Fibroblast of villous mesenchyme (primary cell): Measurements from ENCODE around the gene USP12. TPM values are rescaled to one million over a fixed set of nuclear protein-coding genes. Genes with fewer than 3 reads are reported as not detected.
"Not testable (repeated sequence)": the region's sequence is repeated elsewhere in the genome, so short reads cannot be mapped to it uniquely, and the experiment has no call there.

Source experiments
- DNase-seq: peaks from one replicate; pipeline ENCODE4 v3.0.0-alpha.2; 2010; ENCODE audit warnings: low read depth
- H3K4me3 ChIP-seq: 2 replicates; pipeline ENCODE4 v1.5.1; 2011; ENCODE audit warnings: low read depth, mild to moderate bottlenecking, low read length
- total RNA-seq: library from RNA; depleted of rRNA; stranded (reverse); fragments of >200 nt; gene quantifications from 2 replicates; pipeline ENCODE4 v1.2.3, GENCODE V29; 2012
- TF ChIP-seq, protein P1 (sequence below): IDR thresholded peaks from 2 replicates; pipeline ENCODE4 v1.5.1; 2012; ENCODE audit warnings: low read depth, mild to moderate bottlenecking, low read length; ENCODE audit not compliant: insufficient read depth

The USP12 gene
- total RNA-seq, 1 donor = 19.0 TPM

- H3K4me3 ChIP-seq = no peak overlapping the region
- TF ChIP-seq, protein P1, sequence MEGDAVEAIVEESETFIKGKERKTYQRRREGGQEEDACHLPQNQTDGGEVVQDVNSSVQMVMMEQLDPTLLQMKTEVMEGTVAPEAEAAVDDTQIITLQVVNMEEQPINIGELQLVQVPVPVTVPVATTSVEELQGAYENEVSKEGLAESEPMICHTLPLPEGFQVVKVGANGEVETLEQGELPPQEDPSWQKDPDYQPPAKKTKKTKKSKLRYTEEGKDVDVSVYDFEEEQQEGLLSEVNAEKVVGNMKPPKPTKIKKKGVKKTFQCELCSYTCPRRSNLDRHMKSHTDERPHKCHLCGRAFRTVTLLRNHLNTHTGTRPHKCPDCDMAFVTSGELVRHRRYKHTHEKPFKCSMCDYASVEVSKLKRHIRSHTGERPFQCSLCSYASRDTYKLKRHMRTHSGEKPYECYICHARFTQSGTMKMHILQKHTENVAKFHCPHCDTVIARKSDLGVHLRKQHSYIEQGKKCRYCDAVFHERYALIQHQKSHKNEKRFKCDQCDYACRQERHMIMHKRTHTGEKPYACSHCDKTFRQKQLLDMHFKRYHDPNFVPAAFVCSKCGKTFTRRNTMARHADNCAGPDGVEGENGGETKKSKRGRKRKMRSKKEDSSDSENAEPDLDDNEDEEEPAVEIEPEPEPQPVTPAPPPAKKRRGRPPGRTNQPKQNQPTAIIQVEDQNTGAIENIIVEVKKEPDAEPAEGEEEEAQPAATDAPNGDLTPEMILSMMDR = no peak
- no peak for DNase-seq
Observed at GRCh38 chr13:27158335-27158734, 13.3 kb downstream of the USP12 start.

- DNase-seq = no peak
- H3K4me3 ChIP-seq = no peak overlapping the region
- TF ChIP-seq, protein P1 = no peak
Observed at GRCh38 chr13:27151798-27152599, 19.6 kb downstream of the USP12 start.

DNA sequence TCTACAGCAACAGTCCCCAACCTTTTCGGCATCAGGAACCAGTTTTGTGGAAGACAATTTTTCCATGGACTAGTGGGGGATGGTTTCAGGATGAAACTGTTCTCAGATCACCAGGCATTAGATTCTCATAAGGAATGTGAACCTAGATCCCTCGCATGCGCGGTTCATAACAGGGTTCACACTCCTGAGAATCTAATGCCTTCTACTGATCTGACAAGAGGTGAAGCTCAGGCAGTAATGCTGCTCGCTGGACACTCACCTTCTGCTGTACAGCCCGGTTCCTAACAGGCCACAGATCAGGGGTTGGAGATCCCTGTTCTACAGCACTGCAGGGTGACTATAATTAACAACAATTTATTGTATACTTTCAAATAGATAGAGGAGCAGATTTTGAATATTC, 21.9 kb downstream of the USP12 start:
- DNase-seq = no peak
- no peak overlapping the region for H3K4me3 ChIP-seq
- TF ChIP-seq, protein P1 = no peak

DNA sequence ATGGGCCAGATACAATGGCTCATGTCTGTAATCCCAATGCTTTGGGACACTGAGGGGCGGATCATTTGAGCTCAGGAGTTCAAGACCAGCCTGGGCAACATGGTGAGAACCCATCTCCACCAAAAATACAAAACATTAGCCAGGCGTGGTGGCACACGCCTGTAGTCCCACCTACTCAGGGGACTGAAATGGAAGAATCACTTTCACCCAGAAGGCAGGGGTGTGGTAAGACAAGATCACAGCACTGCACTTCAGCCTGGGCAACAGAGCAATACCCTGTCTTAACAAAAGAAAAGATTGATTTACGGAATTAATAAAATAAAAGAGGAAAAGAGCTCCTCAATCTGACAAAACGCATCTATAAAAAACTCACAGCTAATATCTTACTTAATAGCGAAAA, 22.7 kb downstream of the USP12 start:
- TF ChIP-seq, protein P1 = no peak
- H3K4me3 ChIP-seq = no peak overlapping the region
- DNase-seq = no peak

- TF ChIP-seq, protein P1 = no peak
- DNase-seq = no peak
- no peak overlapping the region for H3K4me3 ChIP-seq
Observed at GRCh38 chr13:27147530-27148170, 24.0 kb downstream of the USP12 start.

- DNase-seq = no peak
- TF ChIP-seq, protein P1 = no peak
- no peak overlapping the region for H3K4me3 ChIP-seq
Observed at GRCh38 chr13:27141746-27142145, 29.9 kb downstream of the USP12 start.

GRCh38 chr13:27141159-27141558, 30.5 kb downstream of the USP12 start:
- not testable (repeated sequence) for DNase-seq, H3K4me3 ChIP-seq
